Left forelimb (tissue), 1 donor: Measurements from ENCODE around the gene ICAM3.
"Not testable (repeated sequence)": the region's sequence is repeated elsewhere in the genome, so short reads cannot be mapped to it uniquely, and the experiment has no call there.

Source experiments
- DNase-seq: peaks from one replicate; pipeline ENCODE4 v3.0.0-alpha.2; 2018; ENCODE audit warnings: low spot score

Gene ICAM3

GRCh38 chr19:10344780-10345179 is 5.4 kb upstream of the ICAM3 start:
- no peak for DNase-seq

GRCh38 chr19:10343495-10343894 is 4.1 kb upstream of the ICAM3 start:
- no peak for DNase-seq

GRCh38 chr19:10339977-10340376 is 553 bp upstream of the ICAM3 start:
- DNase-seq, result no peak

GRCh38 chr19:10338940-10339339 is 484 bp downstream of the ICAM3 start:
- no peak for DNase-seq

- DNase-seq, result not testable (repeated sequence)
Measured at GRCh38 chr19:10336725-10337124, 2.7 kb downstream of the ICAM3 start.

- DNase-seq, result no peak
Measured at GRCh38 chr19:10335352-10335985, 4.0 kb downstream of the ICAM3 start.

- DNase-seq, result peak; percentile 90
Measured at GRCh38 chr19:10334588-10335351, 4.7 kb downstream of the ICAM3 start.

GRCh38 chr19:10333758-10334587 is 5.5 kb downstream of the ICAM3 start:
- DNase-seq, result no peak

GRCh38 chr19:10332965-10333757 is 6.3 kb downstream of the ICAM3 start, which contains the start of gene RAVER1:
Gene RAVER1, minus strand, starts transcription at chr19:10333529. Its CDS starts 22 bp downstream, at chr19:10333507.
- peak; percentile 98 for DNase-seq

- no peak for DNase-seq
Measured at GRCh38 chr19:10332158-10332964, 7.1 kb downstream of the ICAM3 start.

GRCh38 chr19:10329555-10329954 is 9.9 kb downstream of the ICAM3 start:
- DNase-seq, result no peak

- no peak for DNase-seq
Measured at GRCh38 chr19:10328558-10329429, 10.6 kb downstream of the ICAM3 start.

GRCh38 chr19:10327793-10328192 is 11.6 kb downstream of the ICAM3 start:
- no peak for DNase-seq

- no peak for DNase-seq
Measured at GRCh38 chr19:10325732-10326131, 13.7 kb downstream of the ICAM3 start.

GRCh38 chr19:10321874-10322835 is 17.3 kb downstream of the ICAM3 start:
- DNase-seq, result no peak

- DNase-seq, result no peak
Measured at GRCh38 chr19:10321417-10321797, 18.0 kb downstream of the ICAM3 start.

GRCh38 chr19:10320602-10321416 is 18.6 kb downstream of the ICAM3 start:
- DNase-seq, result no peak
